SU-DHL-6 (cell line): ENCODE results near the gene TCAIM.
A peak's percentile ranks its signal among the peaks of the same experiment; 100 is the strongest.

Experiments used
- H2AFZ ChIP-seq: fragments of 200-600 bp; sonication (generic); 2 replicates; pipeline ENCODE4 v1.6.1; 2014; ENCODE audit warnings: low read depth, mild to moderate bottlenecking, moderate library complexity, mixed read lengths, antibody characterized with exemption, low read length; ENCODE audit not compliant: severe bottlenecking
- H3F3A ChIP-seq: fragments of 200-600 bp; shearing (Covaris generic); 2 replicates; pipeline ENCODE4 v1.6.0; 2016; ENCODE audit warnings: antibody characterized with exemption, mild to moderate bottlenecking; ENCODE audit not compliant: insufficient read depth
- H3K27ac ChIP-seq: fragments of 200-600 bp; sonication (generic); 2 replicates; pipeline ENCODE4 v1.5.1; 2016; ENCODE audit warnings: low read depth, mild to moderate bottlenecking, low read length, moderate library complexity, mixed read lengths
- H3K27me3 ChIP-seq: fragments of 200-600 bp; sonication (generic), shearing (Covaris generic); 2 replicates; pipeline ENCODE4 v1.6.0; 2014; ENCODE audit warnings: mild to moderate bottlenecking, low read length
- H3K36me3 ChIP-seq: fragments of 200-600 bp; sonication (generic); 2 replicates; pipeline ENCODE4 v1.6.1; 2014; ENCODE audit warnings: mild to moderate bottlenecking, low read length, mixed read lengths
- H3K4me2 ChIP-seq: fragments of 300-600, 200-600 bp; shearing (Covaris generic), sonication (generic); 2 replicates; pipeline ENCODE4 v1.6.0; 2014; ENCODE audit warnings: low read length, low read depth, mild to moderate bottlenecking; ENCODE audit not compliant: poor library complexity, severe bottlenecking
- H3K4me3 ChIP-seq: fragments of 200-600 bp; sonication (generic); 2 replicates; pipeline ENCODE4 v1.5.1; 2014; ENCODE audit warnings: antibody characterized with exemption, low read length, mild to moderate bottlenecking, mixed read lengths; ENCODE audit not compliant: insufficient read depth, poor library complexity, severe bottlenecking
- H3K79me2 ChIP-seq: fragments of 200-600 bp; sonication (generic); 2 replicates; pipeline ENCODE4 v1.6.1; 2014; ENCODE audit warnings: mild to moderate bottlenecking, low read length, moderate library complexity; ENCODE audit not compliant: insufficient read depth
- H3K9ac ChIP-seq: fragments of 200-600 bp; sonication (generic); 2 replicates; pipeline ENCODE4 v1.7.0; 2014; ENCODE audit warnings: mild to moderate bottlenecking, low read length
- H3K9me2 ChIP-seq: fragments of 200-600 bp; sonication (generic); replicated peaks from 2 replicates; pipeline ENCODE4 v1.6.1; 2014; ENCODE audit warnings: low read length; ENCODE audit not compliant: insufficient read depth
- H3K9me3 ChIP-seq: fragments of 200-600 bp; sonication (generic); 2 replicates; pipeline ENCODE4 v1.6.1; 2014; ENCODE audit warnings: low read length, mixed read lengths; ENCODE audit not compliant: insufficient read depth
- H4K20me1 ChIP-seq: fragments of 200-600 bp; sonication (generic); 2 replicates; pipeline ENCODE4 v1.6.1; 2014; ENCODE audit warnings: low read depth, mild to moderate bottlenecking, antibody characterized with exemption, low read length, moderate library complexity, mixed read lengths
- EZH2phosphoT487 ChIP-seq: fragments of 200-600 bp; sonication (generic), shearing (Covaris generic); conservative IDR thresholded peaks from 2 replicates; pipeline ENCODE4 v1.6.1; 2018; ENCODE audit warnings: mild to moderate bottlenecking, antibody characterized with exemption, low read length, moderate library complexity, mixed read lengths
- TF ChIP-seq, protein P1 (sequence below): fragments of 200-600 bp; sonication (generic); IDR thresholded peaks from one replicate; pipeline ENCODE4 v1.5.1; 2017; ENCODE audit warnings: antibody characterized with exemption, mild to moderate bottlenecking, low read length, moderate library complexity; ENCODE audit not compliant: insufficient read depth, poor library complexity, severe bottlenecking

TCAIM gene

DNA sequence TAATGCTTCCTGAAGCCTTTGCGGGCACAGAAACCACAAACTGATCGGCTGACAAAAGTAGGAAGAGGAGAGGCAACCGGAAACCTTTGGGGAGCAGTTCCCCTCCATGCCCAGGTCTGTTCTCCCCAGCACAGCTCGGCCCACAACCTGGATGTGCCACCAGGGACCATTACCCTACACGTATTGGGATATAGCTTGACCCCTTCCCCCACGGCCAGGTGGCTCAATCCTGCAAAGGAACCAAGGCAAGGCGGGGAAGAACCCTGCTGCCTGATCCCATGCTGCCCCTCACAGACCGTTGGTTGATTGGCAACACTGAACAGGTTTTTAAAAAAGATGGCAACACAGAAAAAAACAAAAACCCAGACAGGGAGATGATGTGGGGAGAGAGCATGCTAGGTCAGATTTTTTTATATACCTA, 19.7 kb upstream of the TCAIM start:
- H3K9me2 ChIP-seq: no peaks in the 10 kb centered on the region
- no peaks in the 10 kb centered on the region for H4K20me1 ChIP-seq
- H3K9ac ChIP-seq: no peak overlapping the region
- no peak overlapping the region for H2AFZ ChIP-seq
- H3F3A ChIP-seq: no peaks in the 10 kb centered on the region
- H3K9me3 ChIP-seq: no peaks in the 10 kb centered on the region
- no peak overlapping the region for H3K27ac ChIP-seq
- H3K79me2 ChIP-seq: no peaks in the 10 kb centered on the region
- TF ChIP-seq, protein P1, sequence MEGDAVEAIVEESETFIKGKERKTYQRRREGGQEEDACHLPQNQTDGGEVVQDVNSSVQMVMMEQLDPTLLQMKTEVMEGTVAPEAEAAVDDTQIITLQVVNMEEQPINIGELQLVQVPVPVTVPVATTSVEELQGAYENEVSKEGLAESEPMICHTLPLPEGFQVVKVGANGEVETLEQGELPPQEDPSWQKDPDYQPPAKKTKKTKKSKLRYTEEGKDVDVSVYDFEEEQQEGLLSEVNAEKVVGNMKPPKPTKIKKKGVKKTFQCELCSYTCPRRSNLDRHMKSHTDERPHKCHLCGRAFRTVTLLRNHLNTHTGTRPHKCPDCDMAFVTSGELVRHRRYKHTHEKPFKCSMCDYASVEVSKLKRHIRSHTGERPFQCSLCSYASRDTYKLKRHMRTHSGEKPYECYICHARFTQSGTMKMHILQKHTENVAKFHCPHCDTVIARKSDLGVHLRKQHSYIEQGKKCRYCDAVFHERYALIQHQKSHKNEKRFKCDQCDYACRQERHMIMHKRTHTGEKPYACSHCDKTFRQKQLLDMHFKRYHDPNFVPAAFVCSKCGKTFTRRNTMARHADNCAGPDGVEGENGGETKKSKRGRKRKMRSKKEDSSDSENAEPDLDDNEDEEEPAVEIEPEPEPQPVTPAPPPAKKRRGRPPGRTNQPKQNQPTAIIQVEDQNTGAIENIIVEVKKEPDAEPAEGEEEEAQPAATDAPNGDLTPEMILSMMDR: no peak
- no peak for TF ChIP-seq EZH2phosphoT487
- no peaks in the 10 kb centered on the region for H3K27me3 ChIP-seq
- H3K4me2 ChIP-seq: no peak overlapping the region
- no peak overlapping the region for H3K4me3 ChIP-seq
- H3K36me3 ChIP-seq: no peaks in the 10 kb centered on the region

DNA sequence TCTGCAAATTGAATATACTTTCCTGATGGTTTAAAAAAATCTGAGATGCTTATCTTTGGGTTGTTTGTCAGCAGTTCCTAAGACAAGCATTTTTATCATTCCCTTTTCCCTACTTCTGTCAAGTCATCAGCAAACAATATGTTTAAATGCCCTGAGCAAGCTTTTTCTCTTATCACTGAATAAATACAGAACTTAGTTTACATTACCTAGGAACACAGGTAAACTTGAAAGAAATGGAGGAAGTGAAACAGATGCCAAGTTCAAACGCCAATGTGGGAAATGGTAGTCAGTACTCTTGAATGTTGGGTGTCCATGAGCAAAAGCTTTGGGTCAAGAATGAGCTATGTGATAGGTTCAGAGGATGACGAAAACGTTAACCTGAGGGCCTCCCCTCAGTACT, 17.2 kb upstream of the TCAIM start:
- Histone ChIP-seq H4K20me1 (no peaks in the 10 kb centered on the region), H3K4me3 (no peak overlapping the region), H3K9ac (no peak overlapping the region), H3K36me3 (no peaks in the 10 kb centered on the region), H3K79me2 (no peaks in the 10 kb centered on the region), H3K4me2 (no peak overlapping the region), H3K9me3 (no peaks in the 10 kb centered on the region), H3K27me3 (no peaks in the 10 kb centered on the region), H3F3A (no peaks in the 10 kb centered on the region), H2AFZ (no peak overlapping the region), H3K27ac (no peak overlapping the region), H3K9me2 (no peaks in the 10 kb centered on the region)
- TF ChIP-seq, protein P1: no peak
- no peak for TF ChIP-seq EZH2phosphoT487

DNA sequence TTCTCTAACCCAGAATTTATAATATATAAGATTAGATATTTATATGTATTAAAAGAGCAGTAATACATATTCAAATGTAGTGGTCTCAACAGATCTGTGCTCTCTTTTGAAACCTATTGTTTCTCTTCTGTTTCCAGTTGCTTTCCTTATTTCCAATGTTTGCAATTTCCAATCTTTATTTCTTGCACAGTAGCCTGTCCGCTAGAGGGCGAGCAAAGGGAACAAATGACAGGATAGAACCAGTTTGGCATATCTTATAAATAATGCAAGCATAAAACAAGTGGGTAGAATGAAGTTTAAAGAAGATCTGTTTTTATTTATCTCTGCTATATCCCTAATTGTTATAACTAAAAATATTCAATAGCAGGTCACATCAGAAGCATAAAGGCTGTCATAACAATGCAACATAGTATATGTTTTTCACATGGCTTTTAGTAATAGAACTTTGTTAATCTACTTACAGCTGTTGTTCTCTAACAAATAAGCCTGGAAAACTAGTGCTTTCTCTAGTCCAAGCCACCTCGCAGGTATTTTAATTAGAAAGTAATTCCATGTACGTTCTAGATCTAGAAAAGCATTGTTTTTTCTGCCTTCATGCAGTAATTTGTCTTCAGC, 15.1 kb upstream of the TCAIM start:
- Histone ChIP-seq H3K4me3 (no peak overlapping the region), H3K9me3 (no peaks in the 10 kb centered on the region), H3K9me2 (no peaks in the 10 kb centered on the region), H3K9ac (no peak overlapping the region), H3K79me2 (no peaks in the 10 kb centered on the region), H3K27me3 (no peaks in the 10 kb centered on the region), H3F3A (no peaks in the 10 kb centered on the region), H3K4me2 (no peak overlapping the region), H4K20me1 (no peaks in the 10 kb centered on the region), H2AFZ (no peak overlapping the region), H3K36me3 (no peaks in the 10 kb centered on the region), H3K27ac (no peak overlapping the region)
- TF ChIP-seq EZH2phosphoT487: no peak
- TF ChIP-seq, protein P1: peak; percentile 95
